Dendritic cell treated with granulocyte-macrophage colony-stimulating factor and Interleukin-4, amounts not matched to agents 40 ng/mL and 50 ng/mL, for 4 days (primary cell): ENCODE data around the gene BHLHE41.

ENCODE experiments used
- H3K27ac Mint-ChIP-seq: one replicate; pipeline ENCODE4 v1.8.0; 2022; ENCODE audit warnings: mild to moderate bottlenecking, mixed read lengths
- H3K27me3 Mint-ChIP-seq: one replicate; pipeline ENCODE4 v1.8.0; 2022; ENCODE audit warnings: mild to moderate bottlenecking, mixed read lengths
- H3K36me3 Mint-ChIP-seq: one replicate; pipeline ENCODE4 v1.8.0; 2022; ENCODE audit warnings: low read depth, mixed read lengths
- H3K4me1 Mint-ChIP-seq: one replicate; pipeline ENCODE4 v1.8.0; 2022; ENCODE audit warnings: low read depth, mixed read lengths
- H3K4me3 Mint-ChIP-seq: one replicate; pipeline ENCODE4 v1.8.0; 2022; ENCODE audit warnings: mild to moderate bottlenecking, moderate library complexity, mixed read lengths
- H3K9me3 Mint-ChIP-seq: one replicate; pipeline ENCODE4 v1.8.0; 2022; ENCODE audit warnings: mixed read lengths
- intact Hi-C: fragments of 100-400 bp; cut with micrococcal nuclease; formaldehyde crosslinking; loops from one replicate; pipeline ENCODE4 v1.15.0; 2022

The BHLHE41 gene

DNA sequence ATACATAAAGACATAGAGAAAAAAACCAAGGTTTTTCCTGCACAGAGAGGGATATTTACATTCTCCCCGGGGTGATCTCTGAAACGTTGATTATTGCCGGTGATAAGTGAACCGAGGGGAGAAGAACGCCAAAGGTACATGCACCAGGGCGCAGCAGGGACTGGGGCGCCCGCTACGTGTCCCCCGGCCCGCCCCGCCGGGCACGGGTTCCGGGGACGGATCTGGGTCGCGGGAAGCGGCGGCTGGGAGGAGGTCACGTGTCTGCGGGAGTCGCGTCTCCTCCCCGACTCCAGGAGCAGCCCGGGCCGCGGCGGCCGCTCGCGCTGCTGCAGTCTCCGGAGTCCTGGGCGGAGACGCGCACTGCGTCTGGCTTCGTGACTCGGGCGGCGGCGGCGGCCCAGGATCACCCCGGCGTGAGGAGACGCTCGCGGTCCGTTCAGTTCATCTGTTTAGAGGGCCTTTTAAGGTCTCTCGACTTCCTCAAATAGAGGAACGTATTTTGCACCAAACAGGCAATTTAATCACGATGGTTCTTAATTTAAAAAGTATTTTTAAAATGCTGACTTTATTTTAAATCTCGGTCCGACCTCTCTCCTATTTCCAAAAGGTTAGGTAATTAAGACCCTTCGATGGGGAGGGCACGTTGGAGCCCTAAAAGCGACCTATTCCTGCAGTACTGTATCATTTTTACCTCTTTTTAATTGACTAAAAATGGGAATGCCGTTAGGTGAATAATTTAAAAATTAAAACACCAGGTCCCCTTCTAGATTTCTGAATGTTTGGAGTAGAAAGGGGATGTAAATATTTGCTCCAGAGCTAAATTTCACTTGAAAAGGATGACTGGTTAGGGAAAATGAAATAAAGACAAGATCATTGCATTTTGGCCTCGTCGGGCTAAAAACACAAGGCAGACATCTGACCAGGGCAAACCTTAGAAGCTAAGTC is 1.8 kb upstream of the BHLHE41 start:
- peaks cover 78% of the 10 kb centered on the region for H3K27me3 Mint-ChIP-seq
- intact Hi-C loops = no loop called here
- no peaks in the 10 kb centered on the region for H3K36me3 Mint-ChIP-seq
- no peak overlapping the region for H3K27ac Mint-ChIP-seq
- peak overlapping the region; percentile 80 for H3K4me3 Mint-ChIP-seq
- H3K9me3 Mint-ChIP-seq = no peaks in the 10 kb centered on the region
- peaks cover 55% of the 10 kb centered on the region for H3K4me1 Mint-ChIP-seq

DNA sequence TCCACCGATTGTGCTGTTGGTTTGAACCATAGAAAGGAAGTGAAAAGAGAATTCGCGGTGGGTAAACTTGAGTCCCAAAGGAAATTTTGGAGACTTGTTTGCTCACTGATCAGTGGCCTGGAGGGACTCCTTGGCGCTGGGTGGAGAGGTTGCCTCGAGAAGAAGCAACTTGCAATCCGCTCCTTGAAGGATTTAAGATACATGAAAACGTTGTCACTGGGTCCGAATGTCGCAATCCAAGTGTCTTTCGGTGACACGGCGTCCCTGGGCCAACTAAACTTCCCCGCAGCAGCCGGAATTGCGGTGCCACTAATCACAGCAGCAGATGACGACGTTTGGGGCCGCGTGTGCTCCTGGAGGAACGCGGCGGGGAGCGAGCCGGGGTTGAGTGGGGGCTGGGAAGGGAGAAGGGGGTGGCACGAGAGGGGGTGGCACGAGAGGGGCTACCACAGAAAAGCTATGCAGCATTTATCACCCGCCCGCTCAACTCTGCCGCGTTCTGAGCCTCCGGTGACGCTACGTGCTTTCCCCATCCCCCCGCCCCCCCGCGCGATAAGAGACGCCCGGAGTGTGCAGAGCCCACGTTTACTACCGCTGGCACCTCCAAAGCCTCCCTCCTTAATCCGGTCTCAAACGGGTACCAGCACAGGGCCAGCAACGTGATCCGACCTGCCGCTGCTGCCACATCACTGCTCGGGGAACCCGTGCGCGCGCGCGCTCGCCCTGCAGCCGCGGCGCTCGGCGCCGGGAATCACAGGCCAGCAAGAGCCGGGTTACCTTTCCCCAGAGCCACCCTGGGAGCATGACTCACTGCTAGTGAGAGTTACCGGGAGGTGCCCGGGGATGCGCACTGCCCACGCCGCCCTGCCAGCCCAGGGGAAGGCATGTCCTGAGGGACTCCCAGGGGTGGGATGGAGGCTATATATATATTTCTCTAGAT is 833 bp upstream of the BHLHE41 start:
- H3K36me3 Mint-ChIP-seq = no peaks in the 10 kb centered on the region
- H3K4me3 Mint-ChIP-seq = peak overlapping the region; percentile 80
- intact Hi-C loops = no loop called here
- H3K27me3 Mint-ChIP-seq = peaks cover 83% of the 10 kb centered on the region
- H3K27ac Mint-ChIP-seq = peak overlapping the region; percentile 17
- no peaks in the 10 kb centered on the region for H3K9me3 Mint-ChIP-seq
- H3K4me1 Mint-ChIP-seq = peaks cover 49% of the 10 kb centered on the region

DNA sequence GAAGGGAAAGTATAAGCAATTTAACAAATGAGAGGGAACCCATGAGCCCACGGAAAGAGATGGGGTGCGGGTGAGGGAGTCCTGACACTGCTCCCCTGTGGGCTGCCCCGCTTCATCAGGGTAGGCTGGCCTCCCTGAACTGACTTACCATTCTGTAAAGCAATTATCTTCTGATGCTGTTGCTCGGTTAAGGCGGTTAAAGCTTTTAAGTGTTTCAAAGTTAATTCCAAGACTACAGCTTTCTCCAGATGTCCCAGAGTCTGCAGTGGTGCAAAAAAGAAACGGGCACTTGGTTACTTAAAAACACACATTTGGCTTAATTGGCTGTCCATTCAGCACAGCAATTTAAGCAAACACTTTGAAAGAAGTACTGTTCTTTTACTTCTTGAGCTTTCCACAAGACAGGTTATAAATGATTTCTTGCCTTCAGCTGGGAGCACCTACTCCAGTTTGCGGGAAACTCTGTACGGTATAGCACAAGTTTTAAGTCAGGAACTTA is 1.3 kb downstream of the BHLHE41 start:
- Mint-ChIP-seq H3K9me3 (no peaks in the 10 kb centered on the region), H3K27me3 (peaks cover 82% of the 10 kb centered on the region), H3K36me3 (no peaks in the 10 kb centered on the region), H3K27ac (no peak overlapping the region), H3K4me3 (peak overlapping the region; percentile 71), H3K4me1 (peaks cover 52% of the 10 kb centered on the region)
- intact Hi-C loops = loop anchor here (5.0 kb wide), 1 partner anchor 149 kb away; no protein-coding TSS in a partner anchor

DNA sequence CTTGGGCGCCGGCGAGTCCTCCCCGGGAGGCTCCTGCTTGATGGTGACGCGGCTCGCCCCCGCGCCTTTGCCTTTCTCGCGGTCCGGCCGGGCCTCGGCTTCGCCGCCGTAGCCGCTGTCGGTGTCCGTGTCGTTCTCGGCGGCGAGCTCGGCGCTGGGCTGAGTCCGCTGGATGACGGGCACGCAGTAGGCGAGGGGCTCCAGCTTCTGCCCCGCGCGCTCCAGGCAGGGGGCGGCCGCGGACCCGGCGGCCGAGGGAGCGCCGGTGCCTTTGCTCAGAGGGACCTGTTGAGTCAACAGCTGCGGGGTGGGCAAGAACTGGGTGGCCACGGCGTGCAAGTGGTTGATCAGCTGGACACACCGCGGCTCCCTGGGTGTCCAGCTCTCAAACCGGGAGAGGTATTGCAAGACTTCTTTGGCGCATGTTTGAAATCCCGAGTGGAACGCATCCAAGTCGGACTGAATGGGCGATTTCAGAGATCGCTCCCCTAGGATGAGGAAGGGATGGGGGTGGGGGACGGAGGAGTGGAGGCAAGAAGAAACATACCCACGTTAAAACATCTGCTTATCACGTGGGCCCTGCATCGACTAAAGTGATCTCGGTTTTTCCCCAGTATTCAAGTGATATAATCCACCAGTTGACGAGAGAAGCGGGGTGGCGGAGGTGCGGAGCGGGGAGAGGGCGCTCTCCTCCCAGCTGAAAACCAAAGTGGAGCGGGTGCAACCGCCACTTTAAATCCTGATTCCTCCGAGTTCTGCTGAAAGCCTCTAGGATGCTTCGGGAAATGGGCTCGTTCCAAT is 2.0 kb downstream of the BHLHE41 start:
- no peaks in the 10 kb centered on the region for H3K9me3 Mint-ChIP-seq
- H3K36me3 Mint-ChIP-seq = no peaks in the 10 kb centered on the region
- H3K4me1 Mint-ChIP-seq = peaks cover 57% of the 10 kb centered on the region
- H3K27me3 Mint-ChIP-seq = peaks cover 79% of the 10 kb centered on the region
- H3K27ac Mint-ChIP-seq = no peak overlapping the region
- peak overlapping the region; percentile 71 for H3K4me3 Mint-ChIP-seq
- intact Hi-C loops = loop anchor here (5.0 kb wide), 1 partner anchor 149 kb away; no protein-coding TSS in a partner anchor

DNA sequence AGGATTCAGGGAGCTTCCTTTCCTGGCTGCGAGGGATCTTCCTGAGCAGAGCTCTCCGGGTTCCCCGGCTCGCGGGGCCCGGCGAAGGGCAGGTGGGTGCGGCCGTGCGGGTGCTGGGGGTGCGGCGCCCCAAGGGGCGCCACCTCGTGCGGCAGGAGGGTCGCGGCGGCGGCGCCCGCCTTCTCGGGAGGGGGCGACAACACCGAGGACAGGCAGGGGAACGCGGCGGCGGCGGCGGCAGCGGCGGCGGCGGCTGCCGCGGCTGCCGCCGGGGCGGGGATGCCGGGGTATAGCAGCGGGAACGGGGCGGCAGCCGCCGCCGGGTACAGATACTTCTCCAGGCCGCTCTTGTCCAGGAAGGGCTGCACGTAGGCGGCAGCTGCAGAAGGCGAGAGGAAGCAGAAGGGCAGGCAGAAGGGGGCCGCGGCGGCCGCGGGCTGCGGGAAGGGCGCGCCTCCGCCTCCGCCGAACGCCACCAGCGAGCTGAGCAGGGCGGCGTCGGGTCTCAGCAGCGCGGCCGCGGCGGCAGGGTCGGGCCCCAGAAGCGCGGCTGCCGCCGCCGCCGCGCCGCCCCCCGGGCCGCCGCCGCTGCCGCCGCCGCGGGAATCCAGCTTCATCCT is 2.7 kb downstream of the BHLHE41 start:
- Mint-ChIP-seq H3K4me1 (peaks cover 54% of the 10 kb centered on the region), H3K27ac (no peak overlapping the region), H3K9me3 (no peaks in the 10 kb centered on the region), H3K27me3 (peaks cover 75% of the 10 kb centered on the region), H3K4me3 (peak overlapping the region; percentile 71), H3K36me3 (no peaks in the 10 kb centered on the region)
- intact Hi-C loops = loop anchor here (5.0 kb wide), 1 partner anchor 150 kb away; no protein-coding TSS in a partner anchor

DNA sequence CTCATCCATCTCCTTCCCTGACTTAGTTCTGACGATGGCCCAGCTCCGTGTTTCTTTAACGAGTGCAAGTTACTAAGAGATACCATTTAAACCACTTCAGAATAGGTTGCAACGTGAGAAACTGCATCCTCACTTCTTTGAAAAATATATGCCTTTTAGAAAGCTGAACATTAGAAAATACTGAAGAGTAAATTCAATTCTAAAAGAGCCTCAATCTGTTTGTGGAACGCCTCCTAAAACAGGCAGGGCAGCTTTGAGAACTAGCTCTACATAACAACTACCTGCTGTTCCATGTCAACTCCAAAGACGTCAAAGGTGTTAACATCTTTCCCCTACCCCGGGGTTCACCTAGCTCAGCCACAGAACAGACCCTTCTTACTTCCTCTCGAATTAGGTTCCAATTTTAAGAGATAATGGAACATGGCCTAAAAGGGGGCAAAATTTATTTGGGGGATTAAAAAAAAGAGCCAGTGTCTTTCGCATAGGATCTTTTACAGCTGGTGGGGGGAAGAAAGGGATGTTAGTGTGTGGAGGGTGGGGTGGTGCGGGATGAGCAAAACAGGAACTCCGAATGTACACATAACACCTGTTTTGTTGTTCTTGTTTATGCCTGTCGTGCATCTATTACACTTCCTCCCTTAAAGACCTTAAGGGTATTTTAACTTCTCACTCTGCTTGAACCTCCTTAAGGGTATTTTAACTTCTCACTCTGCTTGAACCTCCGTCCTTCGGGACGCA is 3.3 kb downstream of the BHLHE41 start:
- Mint-ChIP-seq H3K4me3 (peak overlapping the region; percentile 69), H3K36me3 (no peaks in the 10 kb centered on the region), H3K27me3 (peaks cover 73% of the 10 kb centered on the region), H3K4me1 (peaks cover 59% of the 10 kb centered on the region), H3K9me3 (no peaks in the 10 kb centered on the region), H3K27ac (no peak overlapping the region)
- intact Hi-C loops = loop anchor here (5.0 kb wide), 1 partner anchor 151 kb away; no protein-coding TSS in a partner anchor

DNA sequence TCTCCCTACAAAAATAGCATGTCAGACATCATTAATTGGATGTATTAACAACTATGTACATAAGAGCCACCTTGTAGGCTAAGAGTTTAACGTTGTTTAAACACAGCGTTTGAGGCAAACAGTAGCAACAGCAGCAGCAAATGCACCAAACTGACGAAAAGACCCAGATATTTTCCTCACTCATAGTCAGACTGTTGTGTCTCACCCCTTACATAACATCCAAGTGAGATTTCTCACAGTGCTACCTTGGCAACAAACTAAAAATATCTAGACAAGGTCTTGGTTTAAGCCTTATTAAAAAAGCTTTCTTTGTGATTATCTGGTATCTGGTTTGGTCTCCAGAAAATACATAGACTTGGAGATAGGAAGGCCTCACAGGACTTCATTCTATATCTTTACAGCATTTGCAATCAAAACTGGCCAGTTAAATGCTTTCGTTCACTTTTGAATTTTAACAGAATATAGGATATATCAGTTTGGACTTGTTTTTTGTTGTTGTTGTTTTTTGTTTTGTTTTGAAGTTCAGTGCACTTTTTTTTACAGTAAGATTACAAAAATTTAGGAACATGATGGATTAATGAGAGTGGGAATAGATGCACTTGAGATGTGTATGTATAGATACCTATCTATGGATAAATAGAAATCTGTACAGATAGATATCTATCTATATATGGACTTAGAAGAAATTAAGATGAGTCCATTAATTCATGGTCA is 4.1 kb downstream of the BHLHE41 start:
- Mint-ChIP-seq H3K27me3 (peaks cover 66% of the 10 kb centered on the region), H3K9me3 (no peaks in the 10 kb centered on the region), H3K4me1 (peaks cover 56% of the 10 kb centered on the region), H3K36me3 (no peaks in the 10 kb centered on the region), H3K27ac (no peak overlapping the region), H3K4me3 (no peak overlapping the region)
- intact Hi-C loops = loop anchor here (5.0 kb wide), 1 partner anchor 152 kb away; no protein-coding TSS in a partner anchor

DNA sequence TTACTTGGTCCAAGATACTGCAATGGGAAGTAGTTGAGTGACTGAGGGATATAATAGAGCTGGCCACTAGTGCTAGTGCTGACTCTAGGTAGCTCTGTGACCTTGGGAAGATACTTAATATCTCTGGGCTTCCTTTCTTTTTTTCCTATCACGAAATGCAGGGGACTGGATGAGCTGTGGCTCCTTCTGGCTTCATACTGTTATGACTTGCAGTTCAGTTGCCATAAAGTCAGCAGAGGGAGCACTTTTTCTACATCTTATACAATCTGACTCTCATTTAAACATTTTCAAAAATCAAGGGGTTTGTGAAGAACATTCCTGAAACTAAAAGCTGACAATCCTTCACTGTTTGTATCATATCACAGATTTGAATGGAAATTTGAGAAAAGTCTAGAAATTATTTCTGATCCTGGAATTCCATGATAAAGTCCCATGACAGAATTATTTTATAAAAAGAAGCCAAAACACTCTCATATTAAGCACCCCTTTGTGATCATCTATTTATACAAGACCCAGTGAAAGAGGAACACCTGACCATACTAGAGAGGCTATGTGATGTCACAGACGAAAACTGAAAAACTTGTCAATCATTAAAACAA is 5.3 kb downstream of the BHLHE41 start:
- Mint-ChIP-seq H3K27me3 (peaks cover 60% of the 10 kb centered on the region), H3K27ac (no peak overlapping the region), H3K36me3 (no peaks in the 10 kb centered on the region), H3K4me3 (no peak overlapping the region), H3K4me1 (peaks cover 48% of the 10 kb centered on the region), H3K9me3 (no peaks in the 10 kb centered on the region)
- intact Hi-C loops = no loop called here

DNA sequence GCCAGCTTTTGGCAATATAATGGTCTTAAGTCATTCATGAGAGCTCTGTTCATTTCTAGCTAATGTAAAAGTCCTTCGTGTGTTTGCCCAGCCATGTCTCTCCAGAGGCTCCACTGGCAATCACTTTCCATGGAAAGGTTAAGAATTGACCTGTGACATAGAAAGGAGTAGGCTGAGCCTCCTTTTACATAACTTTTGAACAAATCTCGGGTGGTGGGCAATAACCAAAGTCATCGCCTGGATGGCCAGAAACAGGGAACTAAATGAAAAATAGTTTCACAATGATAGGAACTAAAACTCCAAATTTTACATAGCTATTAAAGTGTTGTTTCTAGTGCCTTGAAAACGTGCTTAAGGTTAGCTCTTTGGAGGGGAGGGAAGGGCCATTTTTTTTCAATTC is 6.5 kb downstream of the BHLHE41 start:
- peaks cover 49% of the 10 kb centered on the region for H3K4me1 Mint-ChIP-seq
- no peak overlapping the region for H3K27ac Mint-ChIP-seq
- intact Hi-C loops = no loop called here
- no peak overlapping the region for H3K4me3 Mint-ChIP-seq
- H3K9me3 Mint-ChIP-seq = no peaks in the 10 kb centered on the region
- peaks cover 52% of the 10 kb centered on the region for H3K27me3 Mint-ChIP-seq
- H3K36me3 Mint-ChIP-seq = no peaks in the 10 kb centered on the region

DNA sequence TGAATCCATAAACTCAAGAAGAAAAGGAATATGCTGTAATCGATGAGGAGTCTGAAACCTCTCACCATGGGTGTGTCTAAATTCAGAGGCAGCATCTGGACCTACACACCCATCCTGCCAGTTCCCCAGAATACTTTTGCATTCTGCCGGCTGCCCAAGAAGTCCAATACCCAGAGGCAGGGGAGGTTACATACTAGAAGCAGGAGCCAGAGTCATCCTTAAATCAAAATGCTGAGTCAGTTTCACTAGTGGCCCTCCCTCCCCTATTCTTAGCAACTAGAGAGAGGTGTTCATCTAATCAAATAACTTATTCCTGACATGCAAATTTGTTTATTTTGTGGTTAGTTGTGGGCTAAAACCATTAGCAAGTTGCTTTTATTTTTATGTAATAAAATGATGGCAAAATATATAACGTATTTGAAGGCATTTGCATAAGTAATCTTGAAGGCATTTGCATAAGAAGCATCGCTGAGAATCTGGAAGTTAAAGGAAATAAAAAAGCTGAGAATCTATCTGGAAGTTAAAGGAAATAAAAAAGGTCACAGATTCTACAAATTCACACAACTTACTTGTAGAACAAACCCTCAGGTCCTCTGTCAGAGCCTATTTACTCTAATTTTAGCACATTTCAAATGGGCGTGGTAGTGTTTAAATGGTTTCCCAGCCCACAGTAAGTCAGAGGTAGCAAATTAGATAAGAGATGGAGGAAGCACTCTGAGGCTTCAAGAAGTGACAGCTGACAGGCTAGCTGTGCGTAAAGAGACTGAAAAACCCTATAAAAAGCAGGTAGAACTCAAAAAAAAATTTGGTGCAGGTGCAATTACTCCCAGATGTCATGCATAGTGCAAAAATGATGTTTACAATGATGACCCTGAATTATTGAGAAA is 7.8 kb downstream of the BHLHE41 start:
- no peak overlapping the region for H3K27ac Mint-ChIP-seq
- H3K27me3 Mint-ChIP-seq = peaks cover 51% of the 10 kb centered on the region
- intact Hi-C loops = no loop called here
- peaks cover 41% of the 10 kb centered on the region for H3K4me1 Mint-ChIP-seq
- no peaks in the 10 kb centered on the region for H3K9me3 Mint-ChIP-seq
- no peaks in the 10 kb centered on the region for H3K36me3 Mint-ChIP-seq
- no peak overlapping the region for H3K4me3 Mint-ChIP-seq
